KMS-11 (cell line): ENCODE results near the gene LTF.
"Not testable (repeated sequence)": the region's sequence is repeated elsewhere in the genome, so short reads cannot be mapped to it uniquely, and the experiment has no call there.

Experiments used
- H2AFZ ChIP-seq: fragments of 200-600 bp; sonication (generic); 2 replicates; pipeline ENCODE4 v1.6.1; 2016; ENCODE audit warnings: antibody characterized with exemption, mixed run types, low read depth
- H3K27ac ChIP-seq: fragments of 200-600 bp; sonication (generic); 2 replicates; pipeline ENCODE4 v1.6.1; 2016; ENCODE audit warnings: mild to moderate bottlenecking, mixed run types
- H3K27me3 ChIP-seq: fragments of 200-600 bp; sonication (generic); 2 replicates; pipeline ENCODE4 v1.6.1; 2017; ENCODE audit warnings: mild to moderate bottlenecking, low read depth, mixed run types, moderate library complexity; ENCODE audit not compliant: insufficient read depth
- H3K36me3 ChIP-seq: fragments of 200-600 bp; sonication (generic); 2 replicates; pipeline ENCODE4 v1.6.1; 2017; ENCODE audit warnings: mild to moderate bottlenecking, mixed run types; ENCODE audit not compliant: insufficient read depth
- H3K4me1 ChIP-seq: fragments of 200-600 bp; sonication (generic); 2 replicates; pipeline ENCODE4 v1.6.1; 2016; ENCODE audit warnings: mild to moderate bottlenecking, low read depth, mixed run types; ENCODE audit not compliant: poor library complexity, severe bottlenecking
- H3K4me2 ChIP-seq: fragments of 200-600 bp; sonication (generic); 2 replicates; pipeline ENCODE4 v1.7.0; 2016; ENCODE audit warnings: mild to moderate bottlenecking, mixed run types
- H3K4me3 ChIP-seq: fragments of 200-600 bp; sonication (generic); IDR thresholded peaks from 2 replicates; pipeline ENCODE4 v1.6.1; 2017; ENCODE audit warnings: low read depth, low read length, mixed read lengths; ENCODE audit not compliant: insufficient read depth
- H3K79me2 ChIP-seq: fragments of 200-600 bp; sonication (generic); 2 replicates; pipeline ENCODE4 v1.6.1; 2016; ENCODE audit warnings: low read depth, mixed run types; ENCODE audit not compliant: insufficient read depth
- H3K9ac ChIP-seq: fragments of 200-600 bp; sonication (generic); 2 replicates; pipeline ENCODE4 v1.6.1; 2016; ENCODE audit warnings: mild to moderate bottlenecking, mixed run types
- H4K20me1 ChIP-seq: fragments of 200-600 bp; sonication (generic); 2 replicates; pipeline ENCODE4 v1.6.1; 2016; ENCODE audit warnings: mild to moderate bottlenecking, mixed run types; ENCODE audit not compliant: insufficient read depth
- CTCF ChIP-seq: fragments of 200-600 bp; sonication (generic); conservative IDR thresholded peaks from 2 replicates; pipeline ENCODE4 v1.6.1; 2017; ENCODE audit warnings: low read depth, mild to moderate bottlenecking, antibody characterized with exemption, low read length, moderate library complexity, mixed read lengths

Gene LTF

GRCh38 chr3:46406443-46406787 is 58.3 kb downstream of the LTF start:
- no peak overlapping the region for H3K4me2 ChIP-seq
- no peaks in the 10 kb centered on the region for H3K36me3 ChIP-seq
- H3K4me1 ChIP-seq, result no peaks in the 10 kb centered on the region
- H3K79me2 ChIP-seq, result no peaks in the 10 kb centered on the region
- H4K20me1 ChIP-seq, result no peaks in the 10 kb centered on the region
- H3K27me3 ChIP-seq, result no peaks in the 10 kb centered on the region
- no peak overlapping the region for H3K4me3 ChIP-seq
- no peak overlapping the region for H3K9ac ChIP-seq
- H3K27ac ChIP-seq, result no peak overlapping the region
- no peak for TF ChIP-seq CTCF
- no peak overlapping the region for H2AFZ ChIP-seq

- Histone ChIP-seq H2AFZ (no peak overlapping the region), H3K4me1 (no peaks in the 10 kb centered on the region), H3K9ac (no peak overlapping the region), H3K4me2 (no peak overlapping the region), H4K20me1 (no peaks in the 10 kb centered on the region), H3K79me2 (no peaks in the 10 kb centered on the region), H3K36me3 (no peaks in the 10 kb centered on the region), H3K27me3 (no peaks in the 10 kb centered on the region), H3K4me3 (no peak overlapping the region), H3K27ac (no peak overlapping the region)
- TF ChIP-seq CTCF, result no peak
These were observed 59.2 kb downstream of the LTF start for GRCh38 chr3:46405301-46406019.

- not testable (repeated sequence) for H3K27me3 ChIP-seq, H3K36me3 ChIP-seq, H4K20me1 ChIP-seq, H3K79me2 ChIP-seq, H3K9ac ChIP-seq, H3K4me2 ChIP-seq, H3K4me1 ChIP-seq, H3K27ac ChIP-seq, H3K4me3 ChIP-seq, H2AFZ ChIP-seq
These were observed 61.8 kb downstream of the LTF start for GRCh38 chr3:46402902-46403301.

- no peaks in the 10 kb centered on the region for H3K4me1 ChIP-seq
- H3K27me3 ChIP-seq, result no peaks in the 10 kb centered on the region
- H3K9ac ChIP-seq, result no peak overlapping the region
- H3K4me3 ChIP-seq, result no peak overlapping the region
- TF ChIP-seq CTCF, result no peak
- no peaks in the 10 kb centered on the region for H4K20me1 ChIP-seq
- H3K36me3 ChIP-seq, result no peaks in the 10 kb centered on the region
- H3K27ac ChIP-seq, result no peak overlapping the region
- no peaks in the 10 kb centered on the region for H3K79me2 ChIP-seq
- H2AFZ ChIP-seq, result no peak overlapping the region
- no peak overlapping the region for H3K4me2 ChIP-seq
These were observed 63.1 kb downstream of the LTF start for GRCh38 chr3:46401579-46401978.

- Histone ChIP-seq H3K27me3 (no peaks in the 10 kb centered on the region), H3K4me3 (no peak overlapping the region), H3K4me1 (no peaks in the 10 kb centered on the region), H4K20me1 (no peaks in the 10 kb centered on the region), H3K27ac (no peak overlapping the region), H2AFZ (no peak overlapping the region), H3K79me2 (no peaks in the 10 kb centered on the region), H3K36me3 (no peaks in the 10 kb centered on the region), H3K4me2 (no peak overlapping the region), H3K9ac (no peak overlapping the region)
- no peak for TF ChIP-seq CTCF
These were observed 63.9 kb downstream of the LTF start for GRCh38 chr3:46400846-46401245.
